ENCODE measurements around the gene GID4.

DNA sequence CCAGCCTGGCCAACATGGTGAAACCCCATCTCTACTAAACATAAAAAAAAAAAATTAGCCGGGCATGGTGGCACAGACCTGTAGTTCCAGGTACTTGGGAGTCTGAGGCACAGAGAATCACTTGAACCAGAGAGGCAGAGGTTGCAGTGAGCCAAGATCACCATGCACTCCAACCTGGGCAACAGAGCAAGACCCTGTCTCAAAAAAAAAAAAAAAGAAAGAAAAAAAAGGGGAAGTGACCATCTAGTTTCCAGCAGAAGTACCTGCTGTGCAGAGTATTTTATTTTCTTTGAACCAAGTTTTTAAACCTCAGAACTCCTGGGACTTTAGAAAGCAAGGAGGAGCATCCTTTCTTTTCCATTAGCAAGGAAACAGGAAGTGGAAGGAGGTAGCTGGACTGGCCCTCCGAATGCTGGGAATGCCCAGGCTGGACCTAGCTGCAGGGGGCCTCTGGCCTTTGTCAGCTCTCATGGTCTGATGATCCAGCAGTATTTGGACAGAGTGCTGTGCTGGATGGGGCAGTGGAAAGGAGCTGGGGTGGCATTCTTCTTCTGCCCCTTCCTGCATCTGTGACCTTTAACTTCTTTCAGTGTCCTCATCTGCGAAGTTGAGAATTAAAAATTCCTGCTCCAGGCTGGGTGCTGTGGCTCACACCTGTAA is 6.6 kb downstream of the GID4 start:
- TF ChIP-seq, protein P1, sequence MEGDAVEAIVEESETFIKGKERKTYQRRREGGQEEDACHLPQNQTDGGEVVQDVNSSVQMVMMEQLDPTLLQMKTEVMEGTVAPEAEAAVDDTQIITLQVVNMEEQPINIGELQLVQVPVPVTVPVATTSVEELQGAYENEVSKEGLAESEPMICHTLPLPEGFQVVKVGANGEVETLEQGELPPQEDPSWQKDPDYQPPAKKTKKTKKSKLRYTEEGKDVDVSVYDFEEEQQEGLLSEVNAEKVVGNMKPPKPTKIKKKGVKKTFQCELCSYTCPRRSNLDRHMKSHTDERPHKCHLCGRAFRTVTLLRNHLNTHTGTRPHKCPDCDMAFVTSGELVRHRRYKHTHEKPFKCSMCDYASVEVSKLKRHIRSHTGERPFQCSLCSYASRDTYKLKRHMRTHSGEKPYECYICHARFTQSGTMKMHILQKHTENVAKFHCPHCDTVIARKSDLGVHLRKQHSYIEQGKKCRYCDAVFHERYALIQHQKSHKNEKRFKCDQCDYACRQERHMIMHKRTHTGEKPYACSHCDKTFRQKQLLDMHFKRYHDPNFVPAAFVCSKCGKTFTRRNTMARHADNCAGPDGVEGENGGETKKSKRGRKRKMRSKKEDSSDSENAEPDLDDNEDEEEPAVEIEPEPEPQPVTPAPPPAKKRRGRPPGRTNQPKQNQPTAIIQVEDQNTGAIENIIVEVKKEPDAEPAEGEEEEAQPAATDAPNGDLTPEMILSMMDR (IDR thresholded peaks at IDR 0.05; ENCODE audit: low read depth, low read length, poor library complexity, severe bottlenecking) = no peak
- TF ChIP-seq EZH2phosphoT487 (IDR thresholded peaks at IDR 0.05; ENCODE audit: borderline replicate concordance, low read length) = no peak
